BLaER1 treated with 17β-estradiol and CSF1 and Interleukin-3, amounts not matched to agents 10 nM and 100 nM (cell line): ENCODE data around the gene POU2F1.

Experiments
- H3K27ac ChIP-seq, 11 experiments: shearing (Covaris generic); formaldehyde crosslinking; 2 replicates each; pipeline ENCODE4 v1.8.1; 2022
- H3K27me3 ChIP-seq, 11 experiments: shearing (Covaris generic); formaldehyde crosslinking; 2 replicates each; pipeline ENCODE4 v1.8.1; 2022
- H3K36me3 ChIP-seq, 11 experiments: shearing (Covaris generic); formaldehyde crosslinking; 2 replicates each; pipeline ENCODE4 v1.8.1; 2022
- H3K4me1 ChIP-seq, 10 experiments: shearing (Covaris generic); formaldehyde crosslinking; 2 replicates each; pipeline ENCODE4 v1.8.1; 2022
- H3K4me2 ChIP-seq, 11 experiments: shearing (Covaris generic); formaldehyde crosslinking; 2 replicates each; pipeline ENCODE4 v1.8.1; 2022
- H3K4me3 ChIP-seq, 10 experiments: shearing (Covaris generic); formaldehyde crosslinking; 2 replicates each; pipeline ENCODE4 v1.8.1; 2022
- H3K9ac ChIP-seq, 11 experiments: shearing (Covaris generic); formaldehyde crosslinking; 2 replicates each; pipeline ENCODE4 v1.8.1; 2022
- H3K9me3 ChIP-seq, 11 experiments: shearing (Covaris generic); formaldehyde crosslinking; replicated peaks in 1 of 11; 2 replicates each; pipeline ENCODE4 v1.8.1; 2022
- H4K20me1 ChIP-seq, 11 experiments: shearing (Covaris generic); formaldehyde crosslinking; 2 replicates each; pipeline ENCODE4 v1.8.1; 2022
- Cebpa-rat ChIP-seq, 11 experiments: shearing (Covaris generic); IDR thresholded peaks; 2 replicates each; pipeline ENCODE4 v1.8.1; 2022

The POU2F1 gene

DNA sequence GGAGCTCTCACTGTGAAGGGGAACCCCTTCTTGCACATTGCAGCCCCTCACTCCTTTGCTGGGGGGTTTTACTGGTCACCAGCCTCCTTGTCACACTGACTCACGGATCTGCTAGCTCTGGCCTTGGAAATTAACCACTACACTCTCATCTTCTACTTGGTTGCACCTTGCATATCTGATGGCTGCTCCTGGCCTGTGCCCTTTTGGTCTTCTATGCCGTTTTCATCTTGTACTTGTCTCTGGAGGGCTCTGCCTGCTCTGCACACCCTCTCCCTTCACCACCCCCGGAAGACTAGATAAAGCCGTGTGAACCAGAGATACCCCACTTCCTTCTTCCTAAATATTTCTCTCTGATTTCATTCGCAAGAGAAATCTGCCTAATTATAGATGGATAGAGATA, 253.1 kb downstream of the POU2F1 start:
- no peak overlapping the region for H3K4me3 ChIP-seq
- H4K20me1 ChIP-seq: no peaks in the 10 kb centered on the region
- H3K9me3 ChIP-seq: no peaks in the 10 kb centered on the region
- H3K4me2 ChIP-seq: no peak overlapping the region
- H3K27me3 ChIP-seq: no peaks in the 10 kb centered on the region
- no peak for TF ChIP-seq Cebpa-rat (IDR thresholded peaks at IDR 0.05)
- no peaks in the 10 kb centered on the region for H3K4me1 ChIP-seq
- no peak overlapping the region for H3K27ac ChIP-seq
- no peak overlapping the region for H3K9ac ChIP-seq
- H3K36me3 ChIP-seq: no peaks in the 10 kb centered on the region

GRCh38 chr1:167474191-167474641, 253.5 kb downstream of the POU2F1 start:
- Histone ChIP-seq H3K9ac (no peak overlapping the region), H4K20me1 (no peaks in the 10 kb centered on the region), H3K4me3 (no peak overlapping the region), H3K9me3 (no peaks in the 10 kb centered on the region), H3K4me1 (no peaks in the 10 kb centered on the region), H3K27ac (no peak overlapping the region), H3K27me3 (no peaks in the 10 kb centered on the region), H3K36me3 (no peaks in the 10 kb centered on the region), H3K4me2 (no peak overlapping the region)
- TF ChIP-seq Cebpa-rat (IDR thresholded peaks at IDR 0.05): no peak

DNA sequence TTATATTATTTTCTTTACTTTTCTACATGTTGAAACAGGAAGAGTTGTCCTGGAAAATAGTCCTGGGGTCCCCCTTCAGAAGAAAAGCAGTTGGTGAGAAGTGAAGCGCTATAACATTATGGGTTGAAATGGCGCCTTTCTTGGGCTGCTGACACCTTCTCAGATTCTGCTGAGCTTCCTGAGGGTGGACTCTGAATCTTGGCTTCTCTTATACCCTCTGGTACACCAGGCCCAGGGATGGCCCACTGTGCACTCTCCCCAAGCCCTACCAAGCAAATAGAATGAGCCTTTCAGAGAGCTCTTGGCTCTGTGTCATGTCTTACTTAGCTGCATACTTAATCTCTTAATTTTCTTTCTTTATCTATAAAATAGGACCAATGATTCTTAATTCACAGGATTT, 255.4 kb downstream of the POU2F1 start:
- no peak overlapping the region for H3K27ac ChIP-seq
- H3K4me2 ChIP-seq: no peak overlapping the region
- no peaks in the 10 kb centered on the region for H3K36me3 ChIP-seq
- H3K9ac ChIP-seq: no peak overlapping the region
- H3K4me3 ChIP-seq: no peak overlapping the region
- H3K27me3 ChIP-seq: no peaks in the 10 kb centered on the region
- no peaks in the 10 kb centered on the region for H4K20me1 ChIP-seq
- no peaks in the 10 kb centered on the region for H3K4me1 ChIP-seq
- H3K9me3 ChIP-seq: no peaks in the 10 kb centered on the region
- TF ChIP-seq Cebpa-rat (IDR thresholded peaks at IDR 0.05): no peak
